Stomach (tissue), 4 donors: ENCODE data around the gene PDP2.

Source experiments
- EP300 ChIP-seq: sonication (generic); formaldehyde crosslinking; IDR thresholded peaks from one replicate; pipeline ENCODE4 v1.6.1; 2017; ENCODE audit warnings: antibody characterized with exemption
- TF ChIP-seq, protein P1 (sequence below), 7 experiments: fragments of 450-650 bp in 4 of 7; fragments of 200-600 bp in 3 of 7; sonication (generic) in 3 of 7; IDR thresholded peaks; one replicate each; pipeline ENCODE4 v1.5.1; 2016 to 2019; ENCODE audit warnings: antibody characterized with exemption in 7 of 7, control low read depth in 2 of 7, mild to moderate bottlenecking in 1 of 7

DNA sequence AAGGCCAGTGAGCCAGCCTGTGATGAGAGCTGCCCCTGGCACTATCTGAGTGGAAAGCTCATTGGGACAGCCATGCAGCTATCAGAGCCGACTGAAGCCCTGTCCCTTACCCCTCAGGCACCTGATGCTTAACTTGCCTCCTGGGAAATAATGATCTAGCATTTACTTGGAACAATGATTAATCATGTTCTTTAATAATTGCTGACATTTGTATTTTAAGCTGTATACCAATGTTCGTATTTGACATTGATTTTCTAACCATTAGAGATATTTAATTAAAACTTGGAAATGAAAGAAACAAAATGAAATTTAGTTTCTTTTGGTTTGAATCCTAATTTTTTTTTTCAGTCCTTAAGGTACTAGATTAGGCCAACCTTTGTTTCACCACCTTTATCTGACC lies 10.5 kb downstream of the PDP2 start:
- TF ChIP-seq EP300 = no peak
- TF ChIP-seq, protein P1, sequence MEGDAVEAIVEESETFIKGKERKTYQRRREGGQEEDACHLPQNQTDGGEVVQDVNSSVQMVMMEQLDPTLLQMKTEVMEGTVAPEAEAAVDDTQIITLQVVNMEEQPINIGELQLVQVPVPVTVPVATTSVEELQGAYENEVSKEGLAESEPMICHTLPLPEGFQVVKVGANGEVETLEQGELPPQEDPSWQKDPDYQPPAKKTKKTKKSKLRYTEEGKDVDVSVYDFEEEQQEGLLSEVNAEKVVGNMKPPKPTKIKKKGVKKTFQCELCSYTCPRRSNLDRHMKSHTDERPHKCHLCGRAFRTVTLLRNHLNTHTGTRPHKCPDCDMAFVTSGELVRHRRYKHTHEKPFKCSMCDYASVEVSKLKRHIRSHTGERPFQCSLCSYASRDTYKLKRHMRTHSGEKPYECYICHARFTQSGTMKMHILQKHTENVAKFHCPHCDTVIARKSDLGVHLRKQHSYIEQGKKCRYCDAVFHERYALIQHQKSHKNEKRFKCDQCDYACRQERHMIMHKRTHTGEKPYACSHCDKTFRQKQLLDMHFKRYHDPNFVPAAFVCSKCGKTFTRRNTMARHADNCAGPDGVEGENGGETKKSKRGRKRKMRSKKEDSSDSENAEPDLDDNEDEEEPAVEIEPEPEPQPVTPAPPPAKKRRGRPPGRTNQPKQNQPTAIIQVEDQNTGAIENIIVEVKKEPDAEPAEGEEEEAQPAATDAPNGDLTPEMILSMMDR (IDR thresholded peaks at IDR 0.05) = no peak
